ENCODE measurements around the gene EXOC6B.

EXOC6B gene

DNA sequence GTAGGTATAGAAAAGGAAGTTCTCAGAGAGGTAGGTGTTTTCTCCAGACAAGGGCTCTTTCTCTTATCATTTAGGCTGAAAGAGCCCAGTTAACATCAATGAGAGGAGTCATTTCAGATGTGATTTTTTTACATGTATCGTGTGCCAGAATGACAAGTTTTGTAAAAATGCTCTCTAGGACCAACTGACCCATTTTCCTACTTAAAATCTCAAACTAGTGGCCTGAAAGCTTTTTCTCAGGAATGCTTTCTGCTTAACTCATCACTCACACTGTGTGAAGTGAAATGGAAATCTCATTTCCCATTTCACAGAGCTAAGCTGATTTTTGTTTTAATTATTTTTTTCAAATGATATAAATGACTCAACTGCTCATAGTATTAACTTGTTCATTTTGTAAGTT, 549.5 kb downstream of the EXOC6B start:
- Histone ChIP-seq H3K9ac (ENCODE audit: low read length) (no peak overlapping the region), H3K79me2 (ENCODE audit: low read length) (no peaks in the 10 kb centered on the region), H4K20me1 (ENCODE audit: insufficient read depth, low read length) (no peaks in the 10 kb centered on the region), H3K4me1 (ENCODE audit: low read length) (no peaks in the 10 kb centered on the region), H3K27me3 (ENCODE audit: low read depth, low read length) (no peaks in the 10 kb centered on the region), H3K4me3 (ENCODE audit: low read length) (no peak overlapping the region), H3K9me3 (ENCODE audit: insufficient read depth, low read length) (no peaks in the 10 kb centered on the region), H3K4me2 (ENCODE audit: low read length) (no peak overlapping the region), H3K27ac (ENCODE audit: low read length) (no peak overlapping the region), H3K36me3 (replicated peaks; ENCODE audit: low read depth, low read length) (no peaks in the 10 kb centered on the region), H2AFZ (ENCODE audit: low read depth, low read length) (no peak overlapping the region)
- TF ChIP-seq EZH2phosphoT487 (IDR thresholded peaks at IDR 0.05; ENCODE audit: low read depth) = no peak
- TF ChIP-seq, protein P1, sequence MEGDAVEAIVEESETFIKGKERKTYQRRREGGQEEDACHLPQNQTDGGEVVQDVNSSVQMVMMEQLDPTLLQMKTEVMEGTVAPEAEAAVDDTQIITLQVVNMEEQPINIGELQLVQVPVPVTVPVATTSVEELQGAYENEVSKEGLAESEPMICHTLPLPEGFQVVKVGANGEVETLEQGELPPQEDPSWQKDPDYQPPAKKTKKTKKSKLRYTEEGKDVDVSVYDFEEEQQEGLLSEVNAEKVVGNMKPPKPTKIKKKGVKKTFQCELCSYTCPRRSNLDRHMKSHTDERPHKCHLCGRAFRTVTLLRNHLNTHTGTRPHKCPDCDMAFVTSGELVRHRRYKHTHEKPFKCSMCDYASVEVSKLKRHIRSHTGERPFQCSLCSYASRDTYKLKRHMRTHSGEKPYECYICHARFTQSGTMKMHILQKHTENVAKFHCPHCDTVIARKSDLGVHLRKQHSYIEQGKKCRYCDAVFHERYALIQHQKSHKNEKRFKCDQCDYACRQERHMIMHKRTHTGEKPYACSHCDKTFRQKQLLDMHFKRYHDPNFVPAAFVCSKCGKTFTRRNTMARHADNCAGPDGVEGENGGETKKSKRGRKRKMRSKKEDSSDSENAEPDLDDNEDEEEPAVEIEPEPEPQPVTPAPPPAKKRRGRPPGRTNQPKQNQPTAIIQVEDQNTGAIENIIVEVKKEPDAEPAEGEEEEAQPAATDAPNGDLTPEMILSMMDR (IDR thresholded peaks at IDR 0.05; ENCODE audit: low read depth, low read length) = no peak

DNA sequence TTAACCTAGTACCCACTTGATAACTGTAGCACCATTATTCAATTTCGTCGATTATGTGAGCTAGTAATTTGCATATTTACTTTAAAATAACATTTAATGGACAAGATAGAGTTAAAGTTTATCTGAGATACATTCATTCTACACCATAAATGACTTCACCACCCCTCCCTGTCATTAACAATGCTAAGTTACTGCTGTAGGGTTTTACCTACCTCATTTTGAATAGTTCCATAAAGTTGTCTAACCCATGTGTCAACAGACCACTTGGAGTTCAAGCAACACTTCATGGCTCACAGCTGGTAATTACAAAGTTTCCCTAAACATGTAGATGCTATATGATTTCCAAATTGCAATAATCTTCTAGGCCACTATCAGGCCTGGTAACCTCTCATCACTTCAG, 550.7 kb downstream of the EXOC6B start:
- Histone ChIP-seq H4K20me1 (ENCODE audit: insufficient read depth, low read length) (no peaks in the 10 kb centered on the region), H3K36me3 (replicated peaks; ENCODE audit: low read depth, low read length) (no peaks in the 10 kb centered on the region), H3K27me3 (ENCODE audit: low read depth, low read length) (no peaks in the 10 kb centered on the region), H3K79me2 (ENCODE audit: low read length) (no peaks in the 10 kb centered on the region), H3K9me3 (ENCODE audit: insufficient read depth, low read length) (no peaks in the 10 kb centered on the region), H3K4me1 (ENCODE audit: low read length) (no peaks in the 10 kb centered on the region), H3K4me2 (ENCODE audit: low read length) (no peak overlapping the region), H2AFZ (ENCODE audit: low read depth, low read length) (no peak overlapping the region), H3K9ac (ENCODE audit: low read length) (no peak overlapping the region), H3K27ac (ENCODE audit: low read length) (no peak overlapping the region), H3K4me3 (ENCODE audit: low read length) (no peak overlapping the region)
- TF ChIP-seq, protein P1 (IDR thresholded peaks at IDR 0.05; ENCODE audit: low read depth, low read length) = no peak
- TF ChIP-seq EZH2phosphoT487 (IDR thresholded peaks at IDR 0.05; ENCODE audit: low read depth) = no peak

- Histone ChIP-seq H3K27ac (ENCODE audit: low read length) (no peak overlapping the region), H4K20me1 (ENCODE audit: insufficient read depth, low read length) (no peaks in the 10 kb centered on the region), H3K27me3 (ENCODE audit: low read depth, low read length) (no peaks in the 10 kb centered on the region), H2AFZ (ENCODE audit: low read depth, low read length) (no peak overlapping the region), H3K4me2 (ENCODE audit: low read length) (no peak overlapping the region), H3K4me1 (ENCODE audit: low read length) (no peaks in the 10 kb centered on the region), H3K79me2 (ENCODE audit: low read length) (no peaks in the 10 kb centered on the region), H3K36me3 (replicated peaks; ENCODE audit: low read depth, low read length) (no peaks in the 10 kb centered on the region), H3K9me3 (ENCODE audit: insufficient read depth, low read length) (no peaks in the 10 kb centered on the region), H3K9ac (ENCODE audit: low read length) (no peak overlapping the region), H3K4me3 (ENCODE audit: low read length) (no peak overlapping the region)
- no peak for TF ChIP-seq EZH2phosphoT487 (IDR thresholded peaks at IDR 0.05; ENCODE audit: low read depth)
- TF ChIP-seq, protein P1 (IDR thresholded peaks at IDR 0.05; ENCODE audit: low read depth, low read length) = no peak
These were observed 551.4 kb downstream of the EXOC6B start for GRCh38 chr2:72274380-72274797.

DNA sequence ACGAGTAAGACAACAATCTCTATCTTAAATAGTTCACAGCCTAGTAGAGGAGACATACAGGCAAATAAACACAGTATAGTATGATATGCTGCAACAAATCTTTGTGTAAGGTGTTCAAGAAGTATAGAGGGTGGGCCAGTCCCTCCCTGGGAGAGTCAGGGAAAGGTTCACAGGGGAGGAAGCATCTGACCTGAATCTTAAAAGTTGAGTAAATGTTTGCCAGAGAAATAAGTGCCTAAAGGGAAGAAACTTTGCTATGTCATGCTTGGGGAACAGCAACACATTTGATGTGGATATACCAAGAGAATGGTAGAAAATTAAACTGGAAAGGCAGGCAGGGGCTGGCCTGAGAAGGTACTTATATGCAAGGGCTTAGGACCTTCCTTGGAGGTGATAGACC, 552.4 kb downstream of the EXOC6B start:
- no peak for TF ChIP-seq EZH2phosphoT487 (IDR thresholded peaks at IDR 0.05; ENCODE audit: low read depth)
- TF ChIP-seq, protein P1 (IDR thresholded peaks at IDR 0.05; ENCODE audit: low read depth, low read length) = no peak
- Histone ChIP-seq H3K9me3 (ENCODE audit: insufficient read depth, low read length) (no peaks in the 10 kb centered on the region), H3K79me2 (ENCODE audit: low read length) (no peaks in the 10 kb centered on the region), H3K4me1 (ENCODE audit: low read length) (no peaks in the 10 kb centered on the region), H3K36me3 (replicated peaks; ENCODE audit: low read depth, low read length) (no peaks in the 10 kb centered on the region), H3K27ac (ENCODE audit: low read length) (no peak overlapping the region), H3K4me3 (ENCODE audit: low read length) (no peak overlapping the region), H2AFZ (ENCODE audit: low read depth, low read length) (no peak overlapping the region), H3K4me2 (ENCODE audit: low read length) (no peak overlapping the region), H4K20me1 (ENCODE audit: insufficient read depth, low read length) (no peaks in the 10 kb centered on the region), H3K27me3 (ENCODE audit: low read depth, low read length) (no peaks in the 10 kb centered on the region), H3K9ac (ENCODE audit: low read length) (no peak overlapping the region)
